PC-9 (cell line): Measurements from ENCODE around the gene NUP50. TPM values are rescaled to one million over a fixed set of nuclear protein-coding genes. Genes with fewer than 3 reads are reported as not detected.

Experiments used
- BruUV-seq: library from RNA; stranded (reverse); fragments of 400-500 nt; replicated peaks from 2 replicates; lab custom pipeline; 2021; lab: Mats Ljungman, UMichigan
- CTCF ChIA-PET: fragments of 300-600 bp; sonication (Branson Sonifier 250); formaldehyde crosslinking; loops from one replicate; lab custom pipeline; 2022; ENCODE audit warnings: antibody characterized with exemption; lab: Charles Lee
- POLR2A ChIA-PET: fragments of 300-600 bp; sonication (Branson Sonifier 250); formaldehyde crosslinking; loops from one replicate; lab custom pipeline; 2022; ENCODE audit warnings: antibody characterized with exemption; ENCODE audit not compliant: unreplicated experiment; lab: Charles Lee
- DNase-seq, 2 experiments: peaks; one replicate each; pipeline versions ENCODE4 v3.0.0 to v3.0.0-alpha.2; 2015 to 2022; ENCODE audit warnings: mixed read lengths in 1 of 2
- H2AFZ ChIP-seq: fragments of 200-600 bp; sonication (generic); 2 replicates; pipeline ENCODE4 v1.8.1; 2017; ENCODE audit warnings: antibody characterized with exemption
- H3F3A ChIP-seq: fragments of 200-600 bp; sonication (generic); 2 replicates; pipeline ENCODE4 v1.8.1; 2017; ENCODE audit warnings: antibody characterized with exemption, mild to moderate bottlenecking, low read depth; ENCODE audit not compliant: insufficient read depth
- H3K27ac ChIP-seq: fragments of 200-600 bp; sonication (generic); 2 replicates; pipeline ENCODE4 v1.6.1; 2016; ENCODE audit warnings: mixed run types
- H3K27me3 ChIP-seq: fragments of 200-600 bp; sonication (generic); 2 replicates; pipeline ENCODE4 v1.6.1; 2016; ENCODE audit warnings: low read depth, mixed run types; ENCODE audit not compliant: insufficient read depth
- H3K36me3 ChIP-seq: fragments of 200-600 bp; sonication (generic); 2 replicates; pipeline ENCODE4 v1.6.1; 2016; ENCODE audit warnings: low read depth, mixed run types
- H3K4me1 ChIP-seq: fragments of 200-600 bp; sonication (generic); replicated peaks from 2 replicates; pipeline ENCODE4 v1.6.1; 2016; ENCODE audit warnings: mixed run types; ENCODE audit not compliant: insufficient read depth
- H3K4me2 ChIP-seq: fragments of 200-600 bp; sonication (generic); 2 replicates; pipeline ENCODE4 v1.6.1; 2017; ENCODE audit warnings: mixed run types
- H3K4me3 ChIP-seq: fragments of 200-600 bp; sonication (generic); 2 replicates; pipeline ENCODE4 v1.6.1; 2016; ENCODE audit warnings: mixed run types
- H3K79me2 ChIP-seq: fragments of 200-600 bp; sonication (generic); 2 replicates; pipeline ENCODE4 v1.6.1; 2017; ENCODE audit warnings: low read depth, mixed run types
- H3K9me2 ChIP-seq: fragments of 200-600 bp; sonication (generic); 2 replicates; pipeline ENCODE4 v1.8.1; 2017; ENCODE audit warnings: mild to moderate bottlenecking; ENCODE audit not compliant: insufficient read depth
- H3K9me3 ChIP-seq: fragments of 200-600 bp; sonication (generic); 2 replicates; pipeline ENCODE4 v1.8.1; 2016; ENCODE audit warnings: low read depth; ENCODE audit not compliant: insufficient read depth
- H4K20me1 ChIP-seq: fragments of 200-600 bp; sonication (generic); 2 replicates; pipeline ENCODE4 v1.8.1; 2017; ENCODE audit not compliant: insufficient read depth
- CTCF ChIP-seq: fragments of 200-600 bp; sonication (generic); conservative IDR thresholded peaks from 2 replicates; pipeline ENCODE4 v1.6.1; 2017; ENCODE audit warnings: mixed run types, antibody characterized with exemption, mild to moderate bottlenecking, moderate library complexity
- EZH2 ChIP-seq: fragments of 200-600 bp; sonication (generic); IDR thresholded peaks from 2 replicates; pipeline ENCODE4 v1.8.0; 2017; ENCODE audit warnings: antibody characterized with exemption, low read depth
- intact Hi-C: fragments of 100-400 bp; cut with micrococcal nuclease; formaldehyde crosslinking; loops from one replicate; pipeline ENCODE4 v1.10.0; 2022; ENCODE audit not compliant: unreplicated experiment
- total RNA-seq: library from RNA; stranded (reverse); gene quantifications from 2 replicates; pipeline ENCODE4 v1.2.3, GENCODE V29; 2021

The NUP50 gene
- total RNA-seq, 1 experiment from 2014 or later: 84.0 TPM

- no peak overlapping the region for H2AFZ ChIP-seq
- TF ChIP-seq CTCF (no peak), EZH2 (no peak)
- no peaks in the 10 kb centered on the region for H4K20me1 ChIP-seq
- H3K9me3 ChIP-seq: no peaks in the 10 kb centered on the region
- H3K4me2 ChIP-seq: no peak overlapping the region
- H3K27ac ChIP-seq: no peak overlapping the region
- POLR2A ChIA-PET: interaction anchor here (0.6 kb wide), 1 partner anchor 653 kb away, joined by 3 read pairs; no protein-coding TSS in a partner anchor
- DNase-seq: no peak
- H3F3A ChIP-seq: no peaks in the 10 kb centered on the region
- CTCF ChIA-PET: no interaction called here
- no peaks in the 10 kb centered on the region for H3K4me1 ChIP-seq
- no TSS peak for BruUV-seq
- no peaks in the 10 kb centered on the region for H3K79me2 ChIP-seq
- peaks cover 12% of the 10 kb centered on the region for H3K27me3 ChIP-seq
- H3K9me2 ChIP-seq: no peaks in the 10 kb centered on the region
- H3K36me3 ChIP-seq: no peaks in the 10 kb centered on the region
- intact Hi-C loops: no loop called here
- H3K4me3 ChIP-seq: no peak overlapping the region
Measured at GRCh38 chr22:45124176-45124847, 39.4 kb upstream of the NUP50 start.

- TF ChIP-seq EZH2 (no peak), CTCF (no peak)
- Histone ChIP-seq H3K4me1 (no peaks in the 10 kb centered on the region), H4K20me1 (no peaks in the 10 kb centered on the region), H3K9me3 (no peaks in the 10 kb centered on the region), H3K79me2 (no peaks in the 10 kb centered on the region), H2AFZ (no peak overlapping the region), H3K9me2 (no peaks in the 10 kb centered on the region), H3F3A (peaks cover 5% of the 10 kb centered on the region; the same call in 1 of the 2 replicates), H3K4me3 (no peak overlapping the region), H3K36me3 (no peaks in the 10 kb centered on the region), H3K27me3 (peaks cover 12% of the 10 kb centered on the region), H3K27ac (no peak overlapping the region), H3K4me2 (no peak overlapping the region)
- no TSS peak for BruUV-seq
- no peak for DNase-seq
- ChIA-PET CTCF (no interaction called here), POLR2A (no interaction called here)
- intact Hi-C loops: no loop called here
Measured at GRCh38 chr22:45125188-45125587, 38.5 kb upstream of the NUP50 start.

- Histone ChIP-seq H2AFZ (no peak overlapping the region), H3K4me2 (no peak overlapping the region), H3K9me2 (no peaks in the 10 kb centered on the region), H3K27me3 (peaks cover 12% of the 10 kb centered on the region), H3K79me2 (no peaks in the 10 kb centered on the region), H3K9me3 (no peaks in the 10 kb centered on the region), H3K27ac (no peak overlapping the region), H3F3A (peaks cover 9% of the 10 kb centered on the region; the same call in 1 of the 2 replicates), H3K4me3 (no peak overlapping the region), H3K4me1 (no peaks in the 10 kb centered on the region), H4K20me1 (no peaks in the 10 kb centered on the region), H3K36me3 (no peaks in the 10 kb centered on the region)
- DNase-seq: no peak
- CTCF ChIA-PET: no interaction called here
- TF ChIP-seq EZH2: no peak
- no peak for TF ChIP-seq CTCF
- BruUV-seq: no TSS peak
- intact Hi-C loops: no loop called here
- POLR2A ChIA-PET: no interaction called here
Measured at GRCh38 chr22:45127866-45128265, 35.9 kb upstream of the NUP50 start.
